H9 (cell line): Measurements from ENCODE around the gene TMEM50B. TPM values are rescaled to one million over a fixed set of nuclear protein-coding genes. Genes with fewer than 3 reads are reported as not detected.

Source experiments
- DNase-seq: peaks from one replicate; pipeline ENCODE4 v3.0.0-alpha.2; 2017
- H2AFZ ChIP-seq: one replicate; pipeline ENCODE4 v1.6.1; 2013; ENCODE audit warnings: mild to moderate bottlenecking, low read length, control low read depth, moderate library complexity
- H2AK5ac ChIP-seq: 2 replicates; pipeline ENCODE4 v1.6.1; 2013; ENCODE audit warnings: low read length, control low read depth, mixed read lengths; ENCODE audit not compliant: insufficient read length
- H2BK120ac ChIP-seq: one replicate; pipeline ENCODE4 v1.6.1; 2013; ENCODE audit warnings: low read depth, mild to moderate bottlenecking, low read length, control low read depth, inconsistent platforms; ENCODE audit not compliant: poor library complexity, severe bottlenecking
- H2BK12ac ChIP-seq: 2 replicates; pipeline ENCODE4 v1.6.1; 2013; ENCODE audit warnings: low read length, control low read depth, mixed read lengths, low read depth; ENCODE audit not compliant: insufficient read length
- H2BK15ac ChIP-seq: 2 replicates; pipeline ENCODE4 v1.6.1; 2013; ENCODE audit warnings: low read depth, low read length, control low read depth
- H2BK20ac ChIP-seq: one replicate; pipeline ENCODE4 v1.6.1; 2013; ENCODE audit warnings: low read depth, mild to moderate bottlenecking, low read length, control low read depth, inconsistent platforms; ENCODE audit not compliant: poor library complexity, severe bottlenecking
- H2BK5ac ChIP-seq: 2 replicates; pipeline ENCODE4 v1.6.1; 2013; ENCODE audit warnings: low read length, control low read depth, mixed read lengths; ENCODE audit not compliant: insufficient read length
- H3K14ac ChIP-seq: 2 replicates; pipeline ENCODE4 v1.6.1; 2013; ENCODE audit warnings: low read length, control low read depth; ENCODE audit not compliant: insufficient read depth
- H3K18ac ChIP-seq: 2 replicates; pipeline ENCODE4 v1.6.1; 2013; ENCODE audit warnings: low read depth, mild to moderate bottlenecking, mixed read lengths, low read length, control low read depth; ENCODE audit not compliant: insufficient read length
- H3K23ac ChIP-seq: 2 replicates; pipeline ENCODE4 v1.6.1; 2013; ENCODE audit warnings: low read length, control low read depth, mixed read lengths, low read depth; ENCODE audit not compliant: insufficient read length
- H3K23me2 ChIP-seq: 2 replicates; pipeline ENCODE4 v1.6.1; 2013; ENCODE audit warnings: low read depth, mild to moderate bottlenecking, mixed read lengths, low read length, control low read depth; ENCODE audit not compliant: insufficient read length, poor library complexity, severe bottlenecking
- H3K27ac ChIP-seq: 2 replicates; pipeline ENCODE4 v1.5.1; 2013; ENCODE audit warnings: low read length, control low read depth, mixed read lengths, low read depth; ENCODE audit not compliant: insufficient read length
- H3K27me3 ChIP-seq: 2 replicates; pipeline ENCODE4 v1.6.1; 2013; ENCODE audit warnings: low read length, control low read depth, inconsistent platforms; ENCODE audit not compliant: insufficient read depth
- H3K4ac ChIP-seq: 2 replicates; pipeline ENCODE4 v1.6.1; 2013; ENCODE audit warnings: low read depth, mild to moderate bottlenecking, control low read depth, inconsistent platforms, low read length, moderate library complexity
- H3K4me1 ChIP-seq: 2 replicates; pipeline ENCODE4 v1.6.1; 2013; ENCODE audit warnings: low read length, control low read depth, inconsistent platforms; ENCODE audit not compliant: insufficient read depth
- H3K4me2 ChIP-seq: 2 replicates; pipeline ENCODE4 v1.6.1; 2013; ENCODE audit warnings: low read length, control low read depth, mixed read lengths; ENCODE audit not compliant: insufficient read length, insufficient read depth
- H3K56ac ChIP-seq: 2 replicates; pipeline ENCODE4 v1.6.1; 2013; ENCODE audit warnings: low read depth, mild to moderate bottlenecking, mixed read lengths, low read length, control low read depth; ENCODE audit not compliant: insufficient read length
- H3K79me1 ChIP-seq: 2 replicates; pipeline ENCODE4 v1.6.1; 2013; ENCODE audit warnings: low read depth, mild to moderate bottlenecking, moderate library complexity, low read length, control low read depth, inconsistent platforms; ENCODE audit not compliant: insufficient read depth, poor library complexity, severe bottlenecking
- H3K79me2 ChIP-seq: 2 replicates; pipeline ENCODE4 v1.6.1; 2013; ENCODE audit warnings: low read length, control low read depth, inconsistent platforms; ENCODE audit not compliant: insufficient read depth
- H3K9ac ChIP-seq: 2 replicates; pipeline ENCODE4 v1.6.1; 2013; ENCODE audit warnings: low read length, control low read depth, mixed read lengths; ENCODE audit not compliant: insufficient read length; ENCODE audit errors: extremely low read depth
- H3K9me3 ChIP-seq: one replicate; pipeline ENCODE4 v1.6.1; 2013; ENCODE audit warnings: low read depth, low read length, inconsistent platforms; ENCODE audit not compliant: control insufficient read depth
- H3T11ph ChIP-seq: one replicate; pipeline ENCODE4 v1.6.1; 2013; ENCODE audit warnings: mild to moderate bottlenecking, low read length, control low read depth, inconsistent platforms
- H4K20me1 ChIP-seq: one replicate; pipeline ENCODE4 v1.6.1; 2013; ENCODE audit not compliant: control insufficient read depth, insufficient read length, insufficient read depth
- H4K5ac ChIP-seq: 2 replicates; pipeline ENCODE4 v1.6.1; 2013; ENCODE audit warnings: low read depth, mild to moderate bottlenecking, mixed read lengths, low read length, control low read depth; ENCODE audit not compliant: insufficient read length
- H4K8ac ChIP-seq: replicated peaks from 2 replicates; pipeline ENCODE4 v1.6.1; 2013; ENCODE audit warnings: low read length, control low read depth, mixed read lengths, low read depth; ENCODE audit not compliant: insufficient read length
- H4K91ac ChIP-seq: 2 replicates; pipeline ENCODE4 v1.6.1; 2013; ENCODE audit warnings: low read depth, mild to moderate bottlenecking, moderate library complexity, mixed read lengths, low read length, control low read depth; ENCODE audit not compliant: insufficient read length
- H3K27ac Mint-ChIP-seq, 3 experiments: 2 replicates in 2 of 3; 3 replicates in 1 of 3; pipeline ENCODE4 v1.8.0; 2020 to 2021; ENCODE audit warnings: mixed read lengths in 3 of 3, mild to moderate bottlenecking in 1 of 3, moderate library complexity in 1 of 3
- H3K27me3 Mint-ChIP-seq: 2 replicates; pipeline ENCODE4 v1.8.0; 2021; ENCODE audit warnings: low read depth, mild to moderate bottlenecking, moderate library complexity, mixed read lengths
- H3K36me3 Mint-ChIP-seq, 3 experiments: 2 replicates in 2 of 3; 3 replicates in 1 of 3; pipeline ENCODE4 v1.8.0; 2020 to 2021; ENCODE audit warnings: low read depth in 3 of 3, mixed read lengths in 3 of 3; ENCODE audit not compliant: insufficient read depth in 1 of 3
- H3K4me1 Mint-ChIP-seq, 2 experiments: 2 replicates each; pipeline ENCODE4 v1.8.0; 2020; ENCODE audit warnings: mixed read lengths in 2 of 2
- H3K4me3 Mint-ChIP-seq, 2 experiments: 2 replicates in 1 of 2; 3 replicates in 1 of 2; pipeline ENCODE4 v1.8.0; 2020 to 2021; ENCODE audit warnings: mild to moderate bottlenecking in 2 of 2, mixed read lengths in 2 of 2, moderate library complexity in 1 of 2
- H3K9me3 Mint-ChIP-seq, 2 experiments: 2 replicates in 1 of 2; 3 replicates in 1 of 2; pipeline ENCODE4 v1.8.0; 2020; ENCODE audit warnings: mild to moderate bottlenecking in 2 of 2, mixed read lengths in 2 of 2, moderate library complexity in 1 of 2
- CTCF ChIP-seq: fragments of 200-600 bp; sonication (generic); conservative IDR thresholded peaks from 3 replicates; pipeline ENCODE4 v1.8.0; 2021; ENCODE audit warnings: antibody characterized with exemption, mild to moderate bottlenecking
- WGBS: extraction: QIAGEN DNeasy Blood & Tissue Kit; methylation state at CpG from one replicate; pipeline ENCODE4 v1.1.7; 2013; ENCODE audit warnings: missing lambda C conversion rate, low lambda C conversion rate, mixed read lengths; ENCODE audit not compliant: insufficient read length; ENCODE audit errors: extremely low coverage; 5-methylcytosine and 5-hydroxymethylcytosine counted together
- total RNA-seq: library from RNA; stranded (reverse); gene quantifications from 2 replicates; pipeline ENCODE4 v1.2.1, GENCODE V29; 2021

The TMEM50B gene
- total RNA-seq, 1 experiment from 2014 or later, result 17.6 TPM

GRCh38 chr21:33433425-33434114 lies 46.2 kb downstream of the TMEM50B start:
- H3K18ac ChIP-seq, result no peak overlapping the region
- no CpG with 5 or more reads among the region's 8 CpGs for WGBS
- no peak for DNase-seq
- no peak overlapping the region for H3K56ac ChIP-seq
- no peak overlapping the region for H2BK12ac ChIP-seq
- peak overlapping the region; percentile 60 for H2BK5ac ChIP-seq
- no peak overlapping the region for H4K8ac ChIP-seq
- H2BK120ac ChIP-seq, result no peak overlapping the region
- no peak overlapping the region for H3T11ph ChIP-seq
- no peak overlapping the region for H2AK5ac ChIP-seq
- H3K79me2 ChIP-seq, result no peaks in the 10 kb centered on the region
- no peak overlapping the region for H3K23ac ChIP-seq
- H3K4me1 ChIP-seq, result no peaks in the 10 kb centered on the region
- no peak overlapping the region for H3K4me3 Mint-ChIP-seq
- H3K27me3 ChIP-seq, result 0 out of 2 replicates have a peak, but pooled peaks cover 3% of the 10 kb centered on the region
- no peaks in the 10 kb centered on the region for H3K4me1 Mint-ChIP-seq
- H3K9me3 Mint-ChIP-seq, result no peaks in the 10 kb centered on the region
- no peaks in the 10 kb centered on the region for H3K27me3 Mint-ChIP-seq
- no peaks in the 10 kb centered on the region for H3K9me3 ChIP-seq
- no peak overlapping the region for H3K27ac Mint-ChIP-seq
- H2BK15ac ChIP-seq, result no peak overlapping the region
- no peaks in the 10 kb centered on the region for H3K79me1 ChIP-seq
- no peak overlapping the region for H3K4ac ChIP-seq
- H4K20me1 ChIP-seq, result no peaks in the 10 kb centered on the region
- H4K5ac ChIP-seq, result no peak overlapping the region
- no peak for TF ChIP-seq CTCF
- H3K36me3 Mint-ChIP-seq, result peaks cover 27 to 80% (median 67%) of the 10 kb centered on the region in 3 experiments; a peak in 6 of 7 replicates
- no peak overlapping the region for H3K4me2 ChIP-seq
- H2BK20ac ChIP-seq, result no peak overlapping the region
- no peak overlapping the region for H2AFZ ChIP-seq
- H3K27ac ChIP-seq, result no peak overlapping the region
- H3K23me2 ChIP-seq, result no peaks in the 10 kb centered on the region
- H3K9ac ChIP-seq, result no peak overlapping the region
- no peak overlapping the region for H4K91ac ChIP-seq
- no peak overlapping the region for H3K14ac ChIP-seq
